NCI-H1436 (cell line): ENCODE results near the gene GGT5.
"Not testable (repeated sequence)": the region's sequence is repeated elsewhere in the genome, so short reads cannot be mapped to it uniquely, and the experiment has no call there.

Experiments used
- DNase-seq: peaks from one replicate; lab custom pipeline; 2025; lab: John Stamatoyannopoulos, UW

GGT5 gene

DNA sequence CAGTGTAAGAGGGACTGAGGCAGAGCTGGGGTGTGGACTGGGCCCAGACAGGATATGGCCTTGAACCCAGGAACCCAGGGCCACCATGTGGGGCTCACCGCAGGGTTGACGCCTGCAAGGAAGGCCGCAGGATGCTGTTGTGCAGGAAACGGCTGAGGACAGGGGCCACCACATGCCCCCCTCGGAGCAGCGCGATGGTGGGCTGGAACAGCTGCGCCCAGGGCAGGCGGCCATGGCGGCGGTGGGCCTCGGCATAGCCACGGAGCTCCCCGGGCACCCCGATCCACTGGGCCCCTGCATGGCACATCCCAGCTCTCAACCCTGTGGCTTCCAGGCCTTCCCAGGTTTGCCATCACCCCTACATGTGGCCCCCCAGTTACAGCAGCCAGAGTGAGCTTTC is 12.2 kb downstream of the GGT5 start:
- no peak for DNase-seq

DNA sequence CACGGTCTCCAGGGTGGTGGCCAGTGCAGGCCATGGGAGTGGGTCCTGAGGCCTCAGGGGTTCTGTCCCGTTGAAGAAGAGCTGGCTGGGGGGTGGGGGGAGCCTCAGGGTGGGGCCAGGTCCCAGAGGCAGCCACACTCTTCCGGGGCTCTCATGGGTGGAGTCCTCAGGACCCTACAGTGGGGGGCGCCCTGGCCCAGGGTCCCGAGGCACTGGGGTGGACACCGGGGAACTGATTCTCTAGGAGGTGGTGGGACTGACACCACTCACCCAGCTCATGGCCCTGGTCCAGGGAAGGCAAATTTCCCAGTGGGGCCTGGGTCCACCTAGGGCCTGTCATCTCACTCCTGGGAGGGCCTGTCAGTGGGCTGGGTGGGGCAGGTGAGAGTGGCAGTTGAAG is 12.8 kb downstream of the GGT5 start:
- DNase-seq = no peak

DNA sequence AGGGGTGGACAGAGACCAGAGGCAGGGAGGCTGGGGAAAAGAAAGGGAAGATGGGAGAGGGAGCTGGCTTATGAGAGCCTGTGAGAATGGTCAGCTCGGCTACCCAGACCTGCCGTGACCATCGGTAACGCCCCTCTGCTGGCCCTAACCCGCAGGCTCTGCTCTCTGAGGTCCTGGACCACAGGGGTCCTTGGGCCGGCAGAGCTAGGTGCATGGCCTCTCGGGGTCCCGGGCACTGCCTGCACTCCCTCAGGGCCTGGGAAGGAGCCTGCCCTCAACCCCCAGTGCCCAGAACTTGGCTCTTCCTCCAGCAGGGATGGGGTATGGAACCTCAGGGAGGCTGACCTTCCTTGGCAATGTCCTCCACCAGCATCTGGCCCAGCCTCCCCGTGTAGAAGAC is 13.2 kb downstream of the GGT5 start:
- DNase-seq = no peak

DNA sequence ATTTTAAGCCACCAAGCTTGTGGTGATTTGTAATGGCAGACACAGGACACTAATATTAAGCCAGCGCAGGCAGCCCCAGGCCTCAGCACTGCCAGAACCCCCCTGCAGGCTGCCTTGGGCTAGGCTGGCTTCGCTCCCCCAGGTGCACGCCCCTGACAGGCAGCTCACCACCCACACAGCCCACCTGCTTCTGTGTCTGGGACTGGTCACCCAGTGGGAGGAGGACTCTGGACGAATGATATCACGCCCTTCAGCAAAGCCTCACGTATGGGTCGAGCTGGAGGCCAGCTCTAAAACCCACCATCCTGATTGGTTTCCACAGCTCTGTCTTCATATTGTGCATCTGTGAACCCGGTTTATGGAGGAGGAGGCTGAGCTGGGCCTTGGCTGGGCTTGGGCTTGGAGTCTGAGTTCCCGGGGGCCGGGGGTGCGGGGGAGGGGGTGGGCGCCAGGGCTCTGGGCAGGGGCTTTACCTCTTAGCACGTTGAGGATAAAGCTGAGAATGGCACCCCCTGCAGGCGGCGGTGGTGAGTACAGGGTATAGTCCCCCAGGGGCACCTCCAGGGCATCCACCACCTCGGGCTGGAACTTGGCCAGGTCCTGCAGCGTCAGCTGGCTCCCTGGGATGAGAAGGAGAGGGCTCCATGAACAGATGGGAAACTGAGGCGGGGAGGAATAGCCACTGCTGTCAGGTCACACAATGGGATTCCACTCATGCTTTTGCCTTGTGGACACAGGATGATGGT is 13.8 kb downstream of the GGT5 start:
- peak; percentile 17 for DNase-seq

DNA sequence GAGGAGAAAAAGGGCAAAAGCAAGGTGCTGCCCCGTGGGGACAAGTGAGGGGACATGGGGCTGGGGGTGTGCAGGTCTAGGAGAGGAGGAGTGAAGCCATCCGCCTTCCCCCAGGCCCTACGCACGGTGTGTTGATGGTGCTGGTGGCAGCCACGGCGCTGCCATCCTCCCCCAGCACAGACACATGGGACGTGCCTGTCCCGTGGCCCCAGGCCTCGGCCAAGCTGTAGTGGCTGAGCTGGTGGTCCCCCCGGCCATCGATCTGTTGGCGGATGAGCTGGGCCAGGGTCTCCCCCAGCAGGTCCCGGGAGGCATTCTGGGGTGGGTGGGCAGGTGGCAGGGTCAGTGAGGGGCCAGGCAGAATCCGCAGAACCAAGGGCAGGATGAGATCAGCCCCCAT is 18.9 kb downstream of the GGT5 start:
- no peak for DNase-seq

DNA sequence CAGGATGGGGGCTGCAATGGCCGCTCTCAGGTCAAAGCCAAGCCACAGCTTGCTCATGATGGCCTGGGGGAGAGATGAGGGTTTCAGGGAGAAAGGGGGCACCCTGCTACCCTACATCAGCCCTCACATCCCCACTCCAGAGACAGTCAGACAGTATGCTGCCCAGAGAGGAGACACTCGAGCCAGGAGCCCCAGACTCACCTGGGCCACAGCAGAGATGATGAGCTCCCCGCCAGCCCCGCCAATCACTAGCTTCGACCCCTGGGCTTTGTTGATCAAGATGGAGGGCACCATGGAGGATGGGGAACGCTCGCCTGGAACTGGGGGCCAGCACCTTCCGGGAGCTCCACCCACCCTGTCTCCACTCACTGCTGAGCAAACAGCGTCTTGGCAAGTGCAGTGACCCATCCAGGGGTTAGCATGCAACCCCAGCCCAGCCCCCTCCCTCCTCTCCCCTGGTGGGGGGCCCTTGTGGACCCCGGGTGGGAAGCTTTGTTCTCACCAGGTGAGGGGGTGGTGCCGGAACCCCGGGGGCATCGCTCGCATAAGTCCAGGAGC is 19.8 kb downstream of the GGT5 start:
- no peak for DNase-seq

DNA sequence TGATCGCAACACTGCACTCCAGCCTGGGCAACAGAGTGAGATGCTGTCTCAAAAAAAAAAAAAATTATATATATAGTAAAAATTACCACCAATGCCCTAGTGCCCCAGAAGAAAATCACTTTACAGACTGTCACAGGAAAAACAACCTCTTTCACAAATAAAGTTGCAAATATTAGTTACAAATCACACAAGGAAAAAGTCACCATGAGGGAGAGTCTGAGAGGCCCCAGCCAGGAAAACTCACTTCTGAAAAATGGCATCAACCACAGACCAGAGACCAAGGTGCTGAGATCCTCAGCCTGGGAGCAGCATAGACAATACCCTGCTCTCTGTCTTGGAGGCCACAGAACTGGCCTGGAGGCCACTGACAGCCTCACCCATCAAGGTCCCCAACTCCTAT is 20.4 kb downstream of the GGT5 start:
- no peak for DNase-seq

DNA sequence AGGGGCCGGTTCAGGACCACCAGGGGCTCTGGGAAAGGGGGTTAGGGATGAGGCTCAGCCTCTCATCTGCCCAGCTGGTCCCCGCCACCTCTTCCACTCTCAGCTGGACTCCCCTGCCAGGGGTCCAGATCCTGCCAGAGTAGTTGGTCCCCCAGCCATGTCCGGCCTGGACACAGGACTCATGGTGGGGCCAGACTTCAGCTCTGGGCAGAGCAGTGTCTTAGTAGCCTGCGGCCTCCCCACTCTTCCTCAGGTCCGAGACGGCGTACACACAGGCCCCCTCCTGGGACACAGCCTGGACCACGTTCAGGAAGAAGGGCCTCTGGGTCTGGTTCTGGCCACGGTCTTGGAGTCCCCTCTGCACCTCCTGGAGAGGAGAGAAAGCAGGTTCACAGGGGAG is 25.1 kb downstream of the GGT5 start:
- no peak for DNase-seq

DNA sequence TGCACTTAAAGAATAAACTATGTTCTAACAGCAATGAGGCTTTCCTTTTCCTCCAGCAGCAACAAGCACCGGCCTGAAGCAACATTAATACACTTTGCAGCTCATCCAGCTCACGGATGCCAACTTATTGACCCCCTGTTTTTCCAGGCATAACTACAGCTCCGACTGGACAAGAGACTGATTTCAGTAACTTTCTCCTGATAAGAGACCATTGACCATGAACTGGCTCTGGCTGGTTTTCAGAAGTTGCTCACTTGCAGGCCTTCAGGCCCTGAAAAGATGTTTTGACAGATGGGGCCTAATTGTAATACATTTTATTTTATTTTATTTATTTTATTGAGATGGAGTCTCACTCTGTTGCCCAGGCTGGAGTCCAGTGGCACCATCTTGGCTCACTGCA is 27.5 kb downstream of the GGT5 start:
- DNase-seq = no peak

DNA sequence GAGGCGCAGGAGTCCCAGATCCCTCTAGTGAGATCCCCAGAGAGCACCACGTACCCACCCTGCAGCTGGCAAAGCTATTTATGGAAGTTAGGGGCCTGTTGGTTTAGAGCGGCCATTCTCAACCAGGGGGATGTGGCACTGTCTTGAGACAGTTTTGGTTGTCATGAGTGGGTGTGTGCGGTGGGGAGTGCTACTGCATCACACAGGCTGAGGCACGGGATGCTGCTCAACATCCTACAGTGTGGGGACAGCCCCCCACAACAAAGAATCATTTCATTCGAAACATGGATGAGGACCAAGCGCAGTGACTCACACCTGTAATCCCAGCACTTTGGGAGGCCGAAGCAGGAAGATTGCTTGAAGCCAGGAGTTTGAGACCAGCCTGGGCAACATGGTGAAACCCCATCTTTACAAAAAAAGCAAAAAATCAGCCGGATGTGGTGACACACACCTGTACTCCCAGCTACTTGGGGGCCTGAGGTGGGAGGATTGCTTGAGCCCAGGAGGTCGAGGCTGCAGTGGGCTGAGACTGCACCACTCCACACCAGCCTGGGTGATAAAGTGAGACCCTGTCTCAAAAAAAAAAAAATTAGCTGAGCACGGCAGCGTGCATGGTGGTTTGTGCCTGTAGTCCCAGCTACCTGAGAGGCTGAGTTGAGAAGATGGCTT is 28.2 kb downstream of the GGT5 start:
- no peak for DNase-seq

DNA sequence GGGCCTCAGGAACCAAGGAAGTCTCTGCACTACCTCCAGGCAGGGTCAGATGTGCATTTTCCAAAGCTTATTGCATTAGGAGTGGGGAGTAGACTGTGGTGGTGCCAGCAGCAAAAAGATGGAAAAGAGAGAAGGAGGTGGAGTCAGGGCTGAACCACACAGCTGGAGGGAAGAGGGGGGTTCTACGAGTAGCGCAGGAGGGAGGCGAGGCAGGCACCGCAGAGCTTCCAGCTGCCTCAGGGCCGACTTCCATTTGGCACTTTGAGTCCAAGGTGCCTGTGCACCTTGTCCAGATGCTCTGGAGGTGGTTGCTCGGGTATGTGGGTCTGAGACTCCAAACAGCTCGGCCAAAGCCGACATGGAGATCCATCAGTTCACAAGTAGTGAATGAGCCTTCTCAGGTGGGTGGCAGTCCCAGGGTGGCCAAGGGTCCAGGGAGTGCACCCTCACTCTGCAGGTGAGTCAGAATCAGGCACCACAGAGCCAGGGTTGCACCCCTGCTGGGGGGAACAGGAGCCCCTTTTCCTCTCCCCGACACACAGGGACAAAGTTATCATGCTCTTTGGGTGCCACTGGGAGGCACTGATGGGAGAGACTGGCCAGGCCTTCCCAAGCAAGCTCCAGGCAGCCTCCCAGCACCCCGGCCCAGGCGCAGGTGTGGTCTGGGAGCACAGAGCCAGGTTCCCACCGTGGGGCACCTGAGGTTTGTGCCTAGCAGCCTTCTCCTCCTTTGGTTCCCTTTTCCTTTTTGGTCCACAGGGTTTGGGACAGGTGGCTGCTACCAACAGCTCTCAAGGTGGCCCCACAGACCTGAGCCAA is 30.2 kb downstream of the GGT5 start:
- DNase-seq = no peak

DNA sequence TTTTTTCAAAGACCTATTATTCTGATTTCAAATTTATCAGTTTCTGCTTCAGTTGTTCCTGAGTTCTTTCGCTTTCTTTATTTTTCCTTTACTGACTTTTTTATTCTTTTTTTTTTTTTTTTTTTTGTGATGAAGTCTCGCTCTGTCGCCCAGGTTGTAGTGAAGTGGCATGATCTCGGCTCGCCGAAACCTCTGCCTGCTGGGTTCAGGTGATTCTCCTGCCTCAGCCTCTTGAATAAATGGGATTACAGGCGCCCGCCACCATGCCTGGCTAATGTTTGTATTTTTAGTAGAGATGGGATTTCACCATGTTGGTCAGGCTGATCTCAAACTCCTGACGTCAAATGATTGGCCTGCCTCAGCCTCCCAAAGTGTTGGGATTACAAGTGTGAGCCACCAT is 31.8 kb downstream of the GGT5 start:
- not testable (repeated sequence) for DNase-seq

DNA sequence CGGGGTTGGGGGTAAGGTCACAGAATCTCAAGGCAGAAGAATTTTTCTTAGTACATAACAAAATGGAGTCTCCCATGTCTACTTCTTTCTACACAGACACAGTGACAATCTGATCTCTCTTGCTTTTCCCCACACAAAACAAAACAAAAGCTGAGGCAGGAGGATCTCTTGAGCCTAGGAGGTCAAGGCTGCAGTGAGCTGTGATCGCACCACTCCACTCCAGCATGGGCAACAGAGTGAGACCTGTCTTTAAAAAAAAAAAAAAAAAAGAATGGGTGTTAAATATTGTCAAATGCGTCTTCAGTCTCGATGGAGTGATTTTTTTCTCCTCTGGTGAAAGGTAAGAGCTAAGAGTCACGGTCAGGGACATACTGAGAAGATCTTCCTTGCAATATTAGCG is 33.2 kb downstream of the GGT5 start:
- DNase-seq = not testable (repeated sequence)

DNA sequence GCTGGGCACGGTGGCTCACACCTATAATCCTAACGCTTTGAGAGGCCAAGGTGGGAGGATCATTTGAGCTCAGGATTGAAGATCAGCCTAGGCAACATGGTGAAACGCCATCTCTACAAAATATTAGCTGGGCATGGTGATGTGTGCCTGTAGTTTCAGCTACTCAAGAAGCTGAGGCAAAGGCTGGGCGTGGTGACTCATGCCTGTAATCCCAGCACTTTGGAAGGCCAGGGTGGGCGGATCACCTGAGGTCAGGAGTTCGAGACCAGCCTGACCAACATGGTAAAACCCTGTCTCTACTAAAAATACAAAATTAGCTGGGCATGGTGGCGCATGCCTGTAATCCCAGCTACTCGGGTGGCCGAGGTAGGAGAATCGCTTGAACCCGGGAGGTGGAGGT is 34.5 kb downstream of the GGT5 start:
- not testable (repeated sequence) for DNase-seq

DNA sequence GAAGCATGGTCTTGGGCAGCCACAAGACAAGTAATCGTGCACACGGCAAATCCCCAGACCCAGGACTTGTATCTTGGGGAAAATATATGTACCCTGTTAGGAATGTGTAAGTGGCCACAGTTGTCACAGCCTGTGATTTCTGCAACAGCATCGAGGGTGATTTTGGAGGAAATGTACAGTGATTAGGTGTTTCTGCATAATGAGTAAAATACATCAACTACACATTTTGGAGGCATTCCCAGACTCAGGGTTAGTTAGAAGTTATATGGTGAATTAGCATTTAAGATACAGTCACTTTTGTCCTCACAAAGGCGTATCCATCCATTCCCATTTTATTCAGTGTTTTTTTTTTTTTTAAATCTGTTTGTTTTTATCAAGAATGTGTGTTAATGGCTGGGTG is 35.2 kb downstream of the GGT5 start:
- no peak for DNase-seq

DNA sequence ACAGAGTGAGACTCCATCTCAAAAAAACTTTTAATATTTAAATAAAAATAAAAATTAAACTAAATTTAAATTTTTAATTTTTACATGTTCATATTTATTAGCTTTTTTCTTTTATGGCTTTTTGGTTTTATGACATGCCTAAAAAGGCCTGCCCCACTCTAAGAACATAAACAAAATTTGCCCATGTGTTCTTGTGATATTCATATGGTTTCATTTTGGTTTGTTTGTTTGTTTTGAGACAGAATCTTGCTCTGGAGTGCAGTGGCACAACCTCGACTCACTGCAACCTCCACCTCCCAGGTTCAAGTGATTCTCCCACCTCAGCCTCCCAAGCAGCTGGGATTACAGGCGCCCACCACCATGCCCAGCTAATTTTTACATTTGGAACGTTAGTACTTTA is 35.9 kb downstream of the GGT5 start:
- DNase-seq = no peak

DNA sequence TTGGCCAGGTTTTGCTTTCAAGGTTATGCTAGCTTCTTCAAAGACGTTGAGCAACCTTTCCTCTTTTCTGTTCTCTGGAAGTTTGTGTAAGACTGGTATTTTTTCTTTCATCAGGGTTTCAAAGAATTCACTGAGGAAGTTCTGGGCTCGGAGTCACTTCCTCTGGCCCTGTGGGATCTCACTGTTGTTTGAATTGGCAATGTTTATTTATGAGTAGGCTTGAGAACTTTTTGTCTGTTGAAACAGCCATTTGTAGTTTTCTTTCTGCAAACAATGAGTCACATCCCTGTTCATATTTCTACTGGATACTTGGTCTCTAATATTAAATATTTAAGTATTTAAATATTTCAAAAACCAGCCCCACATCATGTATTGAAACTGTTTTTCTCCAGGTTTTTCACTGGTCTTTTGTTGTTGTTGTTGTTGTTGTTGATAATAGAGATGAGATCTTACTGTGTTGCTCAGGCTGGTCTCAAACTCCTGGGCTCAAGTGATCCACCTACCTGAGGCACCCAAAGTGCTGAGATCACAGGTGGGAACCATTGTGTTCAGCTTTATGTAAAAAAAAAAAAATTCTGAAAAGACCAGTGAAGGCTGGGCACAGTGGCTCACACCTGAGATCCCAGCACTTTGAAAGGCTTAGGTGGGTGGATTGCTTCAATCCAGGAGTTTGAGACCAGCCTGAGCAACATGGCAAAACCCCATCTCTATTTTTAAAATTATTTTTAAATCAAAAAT is 36.7 kb downstream of the GGT5 start:
- DNase-seq = no peak

DNA sequence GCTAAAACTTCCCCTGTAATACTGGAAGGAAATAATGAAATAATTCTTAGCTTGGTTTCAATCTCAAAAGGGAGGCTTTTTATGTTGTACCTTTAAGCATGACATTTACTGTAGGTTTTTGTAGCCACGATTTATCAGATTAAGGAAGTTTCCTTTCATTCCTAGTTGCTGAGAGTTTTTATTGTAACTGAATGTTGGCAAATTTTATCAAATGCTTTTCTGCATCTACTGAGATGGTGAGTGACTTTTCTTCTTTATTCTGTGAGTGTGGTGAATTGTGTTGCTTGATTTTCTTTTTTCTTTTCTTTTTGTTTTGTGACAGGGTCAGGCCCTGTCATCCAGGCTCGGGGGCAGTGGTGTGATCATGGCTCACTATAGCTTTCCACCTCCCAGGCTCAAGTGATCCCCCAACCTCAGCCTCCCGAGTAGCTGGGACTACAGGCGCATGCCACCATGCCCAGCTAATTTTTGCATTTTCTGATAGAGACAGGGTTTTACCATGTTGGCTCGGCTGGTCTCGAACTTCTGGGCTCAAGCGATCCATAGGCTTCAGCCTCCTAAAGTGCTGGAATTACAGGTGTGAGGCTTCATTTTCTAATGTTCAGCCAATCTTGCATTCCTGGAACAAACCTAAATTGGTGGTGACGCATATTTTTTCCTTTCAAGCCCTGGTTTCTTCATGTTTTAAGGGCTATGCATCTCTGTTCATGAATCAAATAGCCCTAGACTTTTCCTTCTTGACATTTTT is 37.4 kb downstream of the GGT5 start:
- no peak for DNase-seq

DNA sequence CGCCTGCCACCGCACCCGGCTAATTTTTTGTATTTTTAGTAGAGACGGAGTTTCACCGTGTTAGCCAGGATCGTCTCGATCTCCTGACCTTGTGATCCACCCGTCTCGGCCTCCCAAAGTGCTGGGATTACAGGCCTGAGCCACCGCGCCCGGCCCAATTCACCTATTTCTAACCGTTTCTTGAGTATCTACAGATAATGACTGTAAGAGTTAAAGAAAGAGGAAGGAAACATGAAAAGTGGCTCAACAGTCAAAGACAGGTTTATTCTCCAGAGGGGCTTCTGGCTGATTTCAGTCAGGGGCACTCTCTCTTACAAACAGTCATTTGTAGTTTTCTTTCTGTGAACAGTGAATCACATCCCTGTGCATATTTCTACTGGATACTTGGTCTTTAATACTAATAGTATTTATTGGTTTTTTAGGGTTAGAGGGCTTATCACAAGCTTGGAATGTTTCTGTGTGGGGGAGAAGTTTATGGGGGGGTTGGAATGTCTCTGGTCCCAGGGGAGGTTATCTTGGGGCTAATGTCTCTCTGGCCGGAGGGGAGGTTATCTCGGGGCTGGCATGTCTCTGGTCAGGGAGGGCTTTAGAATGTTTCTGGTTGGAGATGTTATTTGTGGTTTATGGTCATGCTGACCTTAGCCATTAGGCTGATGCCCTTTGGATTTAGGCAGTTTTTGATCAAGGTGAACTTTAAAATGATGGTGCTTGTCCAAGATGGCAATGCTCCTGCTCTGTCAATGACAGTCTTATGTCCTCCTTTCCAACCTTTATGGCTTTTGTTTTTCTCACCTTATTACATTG is 38.2 kb downstream of the GGT5 start:
- not testable (repeated sequence) for DNase-seq

DNA sequence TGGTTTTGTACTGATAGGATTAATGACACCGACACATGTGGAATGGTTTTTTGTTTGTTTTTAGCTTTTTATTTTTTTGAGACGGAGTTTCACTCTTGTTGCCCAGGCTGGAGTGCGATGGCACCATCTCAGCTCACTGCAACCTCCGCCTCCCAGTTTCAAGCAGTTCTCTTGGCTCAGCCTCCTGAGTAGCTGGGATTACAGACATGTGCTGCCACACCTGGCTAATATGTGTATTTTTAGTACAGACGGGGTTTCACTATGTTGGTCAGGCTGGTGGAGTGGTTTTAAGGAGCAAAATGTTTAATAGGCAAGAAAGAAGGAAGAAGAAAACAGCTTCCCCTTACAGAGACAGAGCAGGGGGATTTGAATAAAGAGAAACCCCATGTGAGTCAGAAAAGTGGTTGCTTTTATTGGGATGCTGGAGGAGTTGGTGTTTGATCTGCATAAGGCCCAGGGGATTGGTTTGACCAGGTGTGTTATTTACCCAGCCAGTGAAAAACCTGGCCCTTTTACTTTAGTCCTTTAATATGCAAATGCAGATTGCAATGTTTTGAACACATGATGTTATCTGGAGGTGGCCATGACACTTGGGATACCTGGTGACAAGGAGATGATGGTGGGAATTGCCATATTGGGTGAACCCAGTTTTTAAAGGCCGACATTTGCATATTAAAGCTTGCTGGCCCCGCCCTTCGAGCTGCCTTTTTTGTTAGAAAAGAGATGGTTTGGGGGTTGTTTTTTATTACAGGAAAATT is 39.3 kb downstream of the GGT5 start:
- no peak for DNase-seq
